ENCODE data around the gene PARD3B.
A peak's percentile ranks its signal among the peaks of the same experiment; 100 is the strongest.

The PARD3B gene

GRCh38 chr2:205013586-205013985 lies 468.3 kb downstream of the PARD3B start:
- no peak for DNase-seq (ENCODE audit: low read depth)

- DNase-seq (ENCODE audit: low read depth) = no peak
These were observed 468.9 kb downstream of the PARD3B start for GRCh38 chr2:205014201-205014600.

GRCh38 chr2:205017381-205017780 lies 472.1 kb downstream of the PARD3B start:
- DNase-seq (ENCODE audit: low read depth) = no peak

- DNase-seq (ENCODE audit: low read depth) = no peak
These were observed 472.6 kb downstream of the PARD3B start for GRCh38 chr2:205017912-205018311.

GRCh38 chr2:205020673-205021072 lies 475.4 kb downstream of the PARD3B start:
- no peak for DNase-seq (ENCODE audit: low read depth)

GRCh38 chr2:205022841-205023240 lies 477.6 kb downstream of the PARD3B start:
- no peak for DNase-seq (ENCODE audit: low read depth)

GRCh38 chr2:205024822-205025518 lies 479.7 kb downstream of the PARD3B start:
- DNase-seq (ENCODE audit: low read depth) = peak; percentile 90

GRCh38 chr2:205025580-205026240 lies 480.4 kb downstream of the PARD3B start:
- DNase-seq (ENCODE audit: low read depth) = no peak

GRCh38 chr2:205030695-205031094 lies 485.4 kb downstream of the PARD3B start:
- DNase-seq (ENCODE audit: low read depth) = no peak

GRCh38 chr2:205032093-205032551 lies 486.8 kb downstream of the PARD3B start:
- no peak for DNase-seq (ENCODE audit: low read depth)

- no peak for DNase-seq (ENCODE audit: low read depth)
These were observed 488.2 kb downstream of the PARD3B start for GRCh38 chr2:205033431-205033830.

- no peak for DNase-seq (ENCODE audit: low read depth)
These were observed 488.8 kb downstream of the PARD3B start for GRCh38 chr2:205034034-205034433.

- no peak for DNase-seq (ENCODE audit: low read depth)
These were observed 495.0 kb downstream of the PARD3B start for GRCh38 chr2:205040323-205040722.

- no peak for DNase-seq (ENCODE audit: low read depth)
These were observed 496.3 kb downstream of the PARD3B start for GRCh38 chr2:205041472-205042130.

GRCh38 chr2:205043285-205043684 lies 498.0 kb downstream of the PARD3B start:
- no peak for DNase-seq (ENCODE audit: low read depth)

- DNase-seq (ENCODE audit: low read depth) = no peak
These were observed 500.4 kb downstream of the PARD3B start for GRCh38 chr2:205045706-205046105.

GRCh38 chr2:205047273-205047839 lies 502.1 kb downstream of the PARD3B start:
- no peak for DNase-seq (ENCODE audit: low read depth)

- DNase-seq (ENCODE audit: low read depth) = no peak
These were observed 506.1 kb downstream of the PARD3B start for GRCh38 chr2:205051417-205051816.

GRCh38 chr2:205052781-205053180 lies 507.5 kb downstream of the PARD3B start:
- no peak for DNase-seq (ENCODE audit: low read depth)

- no peak for DNase-seq (ENCODE audit: low read depth)
These were observed 508.6 kb downstream of the PARD3B start for GRCh38 chr2:205053827-205054410.

GRCh38 chr2:205054789-205055188 lies 509.5 kb downstream of the PARD3B start:
- DNase-seq (ENCODE audit: low read depth) = no peak

- DNase-seq (ENCODE audit: low read depth) = no peak
These were observed 510.0 kb downstream of the PARD3B start for GRCh38 chr2:205055251-205055650.
